Suprapubic skin (tissue), 4 donors: ENCODE results near the gene CASKIN2. TPM values are rescaled to one million over a fixed set of nuclear protein-coding genes. Genes with fewer than 3 reads are reported as not detected.

Source experiments
- DNase-seq, 2 donors: peaks; one replicate each; pipeline ENCODE4 v3.0.0-alpha.2; 2019; ENCODE audit warnings: low spot score in 2 of 2
- H3K27ac ChIP-seq: fragments of 200-600 bp; sonication (generic); one replicate; pipeline ENCODE4 v1.5.1; 2019
- H3K27me3 ChIP-seq: fragments of 200-600 bp; sonication (generic); one replicate; pipeline ENCODE4 v1.5.1; 2019
- H3K36me3 ChIP-seq: fragments of 200-600 bp; sonication (generic); one replicate; pipeline ENCODE4 v1.5.1; 2019
- H3K4me1 ChIP-seq: fragments of 200-600 bp; sonication (generic); one replicate; pipeline ENCODE4 v1.5.1; 2019
- H3K4me3 ChIP-seq: fragments of 200-600 bp; sonication (generic); one replicate; pipeline ENCODE4 v1.5.1; 2019; ENCODE audit warnings: mild to moderate bottlenecking
- H3K9me3 ChIP-seq: fragments of 200-600 bp; sonication (generic); one replicate; pipeline ENCODE4 v1.5.1; 2019
- CTCF ChIP-seq, 2 donors: fragments of 200-600 bp in 1 of 2; fragments of 450-650 bp in 1 of 2; sonication (generic) in 1 of 2; IDR thresholded peaks; one replicate each; pipeline ENCODE4 v1.5.1; 2016 to 2019; ENCODE audit warnings: antibody characterized with exemption in 2 of 2, mild to moderate bottlenecking in 1 of 2, moderate library complexity in 1 of 2
- EP300 ChIP-seq: sonication (generic); formaldehyde crosslinking; IDR thresholded peaks from one replicate; pipeline ENCODE4 v1.6.1; 2017; ENCODE audit warnings: antibody characterized with exemption
- POLR2A ChIP-seq, 2 donors: fragments of 450-650 bp; IDR thresholded peaks; one replicate each; pipeline ENCODE4 v1.6.1; 2017; ENCODE audit warnings: antibody characterized with exemption in 2 of 2, mild to moderate bottlenecking in 2 of 2, moderate library complexity in 2 of 2
- POLR2AphosphoS5 ChIP-seq, 3 donors: sonication (generic); formaldehyde crosslinking; IDR thresholded peaks; one replicate each; pipeline ENCODE4 v1.6.1; 2017; ENCODE audit warnings: antibody characterized with exemption in 3 of 3
- WGBS: methylation state at CpG from one replicate; pipeline ENCODE4 v1.1.5; 2018; 5-methylcytosine and 5-hydroxymethylcytosine counted together
- total RNA-seq, 4 donors: library from RNA; depleted of rRNA; stranded (reverse); fragments of >200 nt; gene quantifications; one replicate each; pipeline ENCODE4 v1.1.0, GENCODE V29; 2016

The CASKIN2 gene
- total RNA-seq, 4 donors from 2014 or later: 18.7 to 25.1 (median 22.1) TPM

GRCh38 chr17:75504347-75505151, 10.8 kb downstream of the CASKIN2 start:
- TF ChIP-seq POLR2AphosphoS5 (IDR thresholded peaks at IDR 0.05): no peak
- TF ChIP-seq CTCF (IDR thresholded peaks at IDR 0.05): peak in 1 of 2 donors; percentile 60
- TF ChIP-seq EP300: no peak
- TF ChIP-seq POLR2A (IDR thresholded peaks at IDR 0.05): no peak
- H3K36me3 ChIP-seq: peaks cover 81% of the 10 kb centered on the region

GRCh38 chr17:75503976-75504346, 11.4 kb downstream of the CASKIN2 start:
- peak in 1 of 2 donors; percentile 64 for DNase-seq
- Histone ChIP-seq H3K4me1 (peaks cover 9% of the 10 kb centered on the region), H3K27me3 (no peaks in the 10 kb centered on the region), H3K4me3 (no peak overlapping the region), H3K36me3 (peaks cover 84% of the 10 kb centered on the region), H3K9me3 (no peaks in the 10 kb centered on the region), H3K27ac (no peak overlapping the region)
- TF ChIP-seq POLR2A (IDR thresholded peaks at IDR 0.05) (no peak), POLR2AphosphoS5 (IDR thresholded peaks at IDR 0.05) (no peak), CTCF (IDR thresholded peaks at IDR 0.05) (no peak), EP300 (no peak)
- no CpG with 5 or more reads among the region's 13 CpGs for WGBS

More at GRCh38 chr17:75504347-75505151, 10.8 kb downstream of the CASKIN2 start:
- Histone ChIP-seq H3K27ac (no peak overlapping the region), H3K4me3 (no peak overlapping the region), H3K4me1 (peaks cover 15% of the 10 kb centered on the region), H3K27me3 (no peaks in the 10 kb centered on the region), H3K9me3 (no peaks in the 10 kb centered on the region)
- 71% methylated on average over 9 of the region's 32 CpGs for WGBS
- DNase-seq: no peak

GRCh38 chr17:75503337-75503950, 11.9 kb downstream of the CASKIN2 start:
- WGBS: 78% methylated on average over 6 of the region's 23 CpGs
- no peak for TF ChIP-seq CTCF (IDR thresholded peaks at IDR 0.05)
- TF ChIP-seq EP300: no peak
- TF ChIP-seq POLR2AphosphoS5 (IDR thresholded peaks at IDR 0.05): no peak
- no peak for TF ChIP-seq POLR2A (IDR thresholded peaks at IDR 0.05)
- H3K27ac ChIP-seq: no peak overlapping the region
- peaks cover 87% of the 10 kb centered on the region for H3K36me3 ChIP-seq
- no peaks in the 10 kb centered on the region for H3K9me3 ChIP-seq
- no peaks in the 10 kb centered on the region for H3K27me3 ChIP-seq
- H3K4me1 ChIP-seq: peaks cover 6% of the 10 kb centered on the region
- DNase-seq: no peak
- H3K4me3 ChIP-seq: no peak overlapping the region

- no peak for TF ChIP-seq CTCF (IDR thresholded peaks at IDR 0.05)
- TF ChIP-seq POLR2AphosphoS5 (IDR thresholded peaks at IDR 0.05): no peak
- no peak for TF ChIP-seq POLR2A (IDR thresholded peaks at IDR 0.05)
- TF ChIP-seq EP300: no peak
- Histone ChIP-seq H3K27ac (no peak overlapping the region), H3K4me3 (no peak overlapping the region), H3K27me3 (no peaks in the 10 kb centered on the region), H3K4me1 (peaks cover 6% of the 10 kb centered on the region), H3K36me3 (peaks cover 93% of the 10 kb centered on the region), H3K9me3 (no peaks in the 10 kb centered on the region)
- 93% methylated on average over 10 of the region's 25 CpGs for WGBS
- DNase-seq: peak in 1 of 2 donors; percentile 61
Measured at GRCh38 chr17:75502721-75503329, 12.5 kb downstream of the CASKIN2 start.
